ENCODE results near the gene MPRIP.
A peak's percentile ranks its signal among the peaks of the same experiment; 100 is the strongest.

The MPRIP gene

GRCh38 chr17:17029938-17030337 lies 12.3 kb upstream of the MPRIP start:
- no peak for DNase-seq

DNA sequence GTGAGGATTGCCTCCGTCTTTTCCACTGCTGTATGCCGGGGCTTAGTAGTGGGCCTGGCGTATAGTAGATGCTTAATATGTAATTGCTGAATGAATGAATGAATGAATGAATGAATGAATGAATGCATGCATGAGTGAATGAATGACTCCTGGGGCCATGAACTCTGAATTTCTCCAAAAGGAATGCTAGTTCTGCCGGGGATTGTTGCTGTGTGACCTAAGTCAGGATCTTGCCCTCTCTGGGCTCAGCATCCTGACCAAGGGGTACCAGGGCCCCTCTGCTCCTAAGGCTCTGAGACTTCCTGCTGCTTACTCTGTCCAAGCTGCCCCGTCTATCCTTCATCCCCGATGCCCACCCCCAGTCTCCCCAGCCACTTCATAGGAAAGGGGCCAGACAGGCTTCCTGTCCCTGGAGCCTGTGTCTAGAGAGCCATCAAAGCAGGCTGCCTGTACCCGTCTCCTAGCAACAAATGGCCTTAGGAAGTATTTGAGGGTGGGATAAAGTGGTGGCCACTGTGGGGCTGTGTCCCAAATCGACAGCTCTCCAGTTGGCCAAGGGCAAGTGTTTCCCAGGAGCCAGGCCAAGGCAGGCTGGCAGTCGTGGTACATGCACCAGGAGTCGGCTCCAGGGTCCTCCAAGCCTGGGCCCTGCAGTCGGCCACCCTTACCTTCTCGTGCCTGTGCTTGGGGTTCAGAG lies 11.6 kb upstream of the MPRIP start:
- no peak for DNase-seq

DNA sequence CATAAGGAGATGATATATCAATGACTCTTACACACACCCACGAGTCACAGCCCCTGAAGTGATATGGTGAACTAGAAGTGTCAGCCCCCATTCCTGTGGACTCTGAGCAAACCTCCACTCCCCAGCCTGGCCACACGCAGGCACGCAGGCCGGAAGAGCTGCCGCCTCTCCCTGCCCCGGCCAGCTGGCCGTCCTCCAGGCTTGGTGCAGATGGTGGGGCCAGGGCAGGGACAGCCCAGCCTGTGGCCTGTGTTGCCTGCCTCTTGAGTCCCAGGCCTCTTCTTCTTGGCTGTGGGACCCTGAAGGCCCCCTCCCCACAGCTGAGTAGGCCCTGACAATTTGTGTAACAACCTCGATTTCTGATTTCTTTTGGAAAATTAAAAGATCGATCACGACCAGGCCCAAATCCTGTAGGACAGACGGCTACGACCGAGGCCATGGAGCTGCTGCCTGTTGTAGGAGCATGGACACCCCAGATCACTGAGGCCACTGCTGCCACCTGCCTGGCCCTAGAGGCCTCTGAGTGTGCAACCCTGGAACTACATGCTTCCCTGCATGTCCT lies 10.0 kb upstream of the MPRIP start:
- no peak for DNase-seq

DNA sequence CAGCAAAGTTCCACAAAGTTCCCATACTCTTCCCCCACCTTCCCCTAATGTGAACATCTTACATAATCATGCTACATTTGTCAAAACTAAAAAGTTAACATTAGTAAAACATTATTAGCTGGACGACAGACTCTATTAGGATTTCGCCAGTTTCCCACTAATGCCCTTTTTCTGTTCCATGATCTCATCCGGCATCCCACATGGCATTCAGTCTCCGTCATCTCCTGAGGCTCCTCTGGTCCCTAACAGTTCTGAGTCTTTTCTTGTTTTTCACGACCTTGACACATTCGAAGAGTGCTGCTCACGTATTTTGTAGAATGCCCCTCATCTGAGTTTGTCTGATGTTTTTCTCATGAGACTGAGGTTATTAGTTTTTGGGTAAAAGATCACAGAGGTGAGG lies 8.8 kb upstream of the MPRIP start:
- no peak for DNase-seq

DNA sequence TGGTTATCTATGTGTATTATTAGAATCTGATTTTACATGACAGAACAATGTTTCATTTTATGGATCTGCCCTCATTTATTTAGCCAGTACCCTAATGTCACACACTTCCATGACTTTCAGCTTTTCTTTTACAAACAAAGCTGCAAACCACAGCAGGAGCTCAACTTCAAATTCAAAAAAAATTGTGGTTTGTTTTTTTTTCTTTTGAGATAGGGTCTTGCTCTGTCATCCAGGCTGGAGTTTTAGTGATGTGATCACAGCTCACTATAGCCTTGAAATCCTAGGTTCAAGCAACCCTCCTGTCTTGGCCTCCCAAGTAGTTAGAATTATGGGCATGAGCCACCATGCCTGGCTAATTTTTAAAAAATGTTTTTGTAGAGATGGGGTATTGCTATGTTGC lies 8.2 kb upstream of the MPRIP start:
- no peak for DNase-seq

DNA sequence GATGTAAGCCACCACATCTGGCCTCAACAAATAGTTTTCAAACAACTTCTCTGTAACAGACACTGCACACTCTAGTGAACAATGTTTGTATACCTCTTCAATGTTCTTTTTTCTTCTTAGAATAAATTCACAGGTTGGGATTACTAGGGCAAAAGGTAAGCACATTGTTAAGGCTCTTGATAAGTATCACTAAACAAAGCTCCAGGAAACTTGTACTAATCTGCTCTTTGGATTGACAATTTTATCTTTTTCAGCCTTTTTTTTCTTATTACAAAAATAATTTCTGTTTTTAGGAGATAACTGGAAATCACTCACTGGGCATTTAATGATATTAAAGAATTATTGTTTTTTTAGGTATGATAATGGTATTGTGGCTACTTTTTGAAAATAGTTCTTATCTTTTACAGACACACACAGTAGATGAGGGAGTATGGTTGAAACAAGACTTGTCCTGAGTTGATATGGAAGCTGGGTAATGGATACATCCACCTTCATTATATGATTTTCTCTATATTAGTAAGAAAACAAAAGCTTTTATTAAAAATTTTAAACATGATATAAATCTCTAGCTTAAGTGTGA lies 7.7 kb upstream of the MPRIP start:
- DNase-seq, result no peak

DNA sequence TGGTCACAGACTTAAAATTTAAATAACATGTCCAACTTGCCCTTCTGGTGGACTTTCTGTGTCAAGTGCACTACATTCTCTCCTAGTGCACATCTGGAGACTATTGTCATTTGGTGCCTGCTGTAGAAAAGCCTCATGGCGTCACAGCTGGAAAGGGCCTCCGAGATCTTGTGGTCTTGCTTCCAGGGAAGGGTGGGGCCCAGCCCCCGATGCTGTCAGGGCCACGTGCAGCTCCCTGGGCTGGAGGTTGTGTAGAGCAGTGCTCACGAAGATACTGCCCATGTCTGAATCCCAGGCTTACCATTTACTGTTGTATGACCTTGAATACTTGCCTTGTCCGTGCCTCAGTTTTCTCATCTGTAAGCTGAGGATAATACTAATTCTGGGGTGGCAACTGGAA lies 6.8 kb upstream of the MPRIP start:
- DNase-seq, result no peak

- peak; percentile 54 for DNase-seq
These were observed 6.2 kb upstream of the MPRIP start for GRCh38 chr17:17035920-17036523.

- no peak for DNase-seq
These were observed 5.7 kb upstream of the MPRIP start for GRCh38 chr17:17036524-17036998.

DNA sequence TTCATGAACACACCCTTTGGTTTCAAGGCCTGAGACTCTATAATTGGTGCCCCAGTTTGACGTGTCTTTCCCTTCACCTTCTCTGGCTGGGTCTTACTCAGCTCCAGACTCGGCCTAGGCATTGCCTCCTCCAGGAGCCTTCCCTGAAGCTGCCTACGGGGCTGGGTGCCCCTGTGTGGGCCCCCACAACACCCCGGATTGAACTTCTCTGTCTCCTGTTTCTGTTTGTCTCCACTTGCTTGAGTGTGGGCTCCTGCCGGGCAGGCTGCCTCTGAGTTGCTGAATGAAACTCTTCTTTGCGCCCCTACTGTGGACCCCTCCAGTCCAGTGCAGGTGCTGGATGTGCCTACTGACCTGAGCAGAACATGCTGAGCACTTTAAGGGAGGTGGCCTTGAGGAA lies 2.3 kb upstream of the MPRIP start:
- DNase-seq, result no peak

DNA sequence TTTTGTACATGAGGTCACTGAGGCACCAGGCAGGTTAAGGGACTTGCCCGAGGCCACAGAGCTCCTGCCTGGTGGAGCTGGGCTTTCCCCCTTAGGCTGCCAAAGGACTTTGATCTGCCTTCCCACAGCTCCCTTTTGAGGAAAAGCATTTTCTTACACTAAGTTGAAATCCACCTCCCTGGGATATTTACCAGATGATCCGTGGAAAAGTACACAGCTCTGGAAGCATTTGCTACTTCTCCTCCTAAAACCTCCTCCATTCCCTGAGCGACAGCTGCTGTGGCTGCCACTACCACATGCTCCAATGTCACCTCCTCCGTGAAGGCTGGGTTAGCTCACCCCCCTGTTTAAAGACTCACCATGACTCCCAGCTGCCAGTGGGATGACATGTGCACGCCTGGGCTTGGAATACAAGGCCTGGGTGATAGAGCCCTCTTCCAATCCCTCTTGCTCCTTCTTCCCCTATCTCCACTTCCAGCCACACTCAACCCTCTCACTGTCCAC lies 1.2 kb upstream of the MPRIP start:
- DNase-seq, result peak; percentile 96

- DNase-seq, result peak; percentile 97
These were observed 480 bp upstream of the MPRIP start for GRCh38 chr17:17041571-17042383.

- no peak for DNase-seq
These were observed 699 bp downstream of the MPRIP start for GRCh38 chr17:17042851-17043460.

DNA sequence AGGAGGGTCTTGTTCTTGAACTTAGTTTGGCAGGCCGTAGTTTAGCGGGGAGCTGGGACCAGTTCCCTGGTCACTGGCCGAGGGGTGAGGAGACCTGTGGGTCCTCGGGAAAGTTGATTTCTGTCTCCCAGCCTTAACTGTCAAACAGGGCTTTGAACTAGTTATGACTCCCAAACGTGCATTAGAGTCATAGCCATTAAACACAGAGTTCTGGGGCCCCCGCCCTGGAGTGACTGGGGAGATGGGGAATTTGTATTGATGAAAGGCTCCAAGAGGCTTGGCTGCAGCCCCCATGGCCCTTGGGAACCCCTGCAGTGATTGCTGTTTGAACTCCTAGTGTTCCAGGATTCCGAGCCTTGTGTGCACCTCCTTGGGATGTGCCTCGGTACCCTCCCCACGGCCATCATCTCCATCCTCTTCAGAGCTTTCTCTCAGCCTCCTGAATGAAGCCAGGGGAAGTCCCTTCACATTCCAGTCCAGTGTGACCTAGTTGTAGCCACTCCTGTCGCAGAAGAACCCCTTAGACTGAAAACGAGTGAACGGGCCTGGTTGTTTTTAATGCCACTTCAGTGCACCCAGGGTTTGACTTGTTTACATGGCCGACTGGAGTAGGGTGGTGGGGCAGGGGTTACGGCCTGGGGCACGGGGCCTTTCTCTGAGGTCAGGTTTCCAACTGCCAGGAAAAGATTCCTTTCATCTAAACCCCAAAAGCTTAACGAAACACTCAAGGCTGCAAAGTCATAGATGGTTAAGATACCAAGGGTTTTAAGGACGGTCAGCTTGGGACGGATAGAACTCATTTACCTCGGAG lies 1.4 kb downstream of the MPRIP start:
- DNase-seq, result no peak

DNA sequence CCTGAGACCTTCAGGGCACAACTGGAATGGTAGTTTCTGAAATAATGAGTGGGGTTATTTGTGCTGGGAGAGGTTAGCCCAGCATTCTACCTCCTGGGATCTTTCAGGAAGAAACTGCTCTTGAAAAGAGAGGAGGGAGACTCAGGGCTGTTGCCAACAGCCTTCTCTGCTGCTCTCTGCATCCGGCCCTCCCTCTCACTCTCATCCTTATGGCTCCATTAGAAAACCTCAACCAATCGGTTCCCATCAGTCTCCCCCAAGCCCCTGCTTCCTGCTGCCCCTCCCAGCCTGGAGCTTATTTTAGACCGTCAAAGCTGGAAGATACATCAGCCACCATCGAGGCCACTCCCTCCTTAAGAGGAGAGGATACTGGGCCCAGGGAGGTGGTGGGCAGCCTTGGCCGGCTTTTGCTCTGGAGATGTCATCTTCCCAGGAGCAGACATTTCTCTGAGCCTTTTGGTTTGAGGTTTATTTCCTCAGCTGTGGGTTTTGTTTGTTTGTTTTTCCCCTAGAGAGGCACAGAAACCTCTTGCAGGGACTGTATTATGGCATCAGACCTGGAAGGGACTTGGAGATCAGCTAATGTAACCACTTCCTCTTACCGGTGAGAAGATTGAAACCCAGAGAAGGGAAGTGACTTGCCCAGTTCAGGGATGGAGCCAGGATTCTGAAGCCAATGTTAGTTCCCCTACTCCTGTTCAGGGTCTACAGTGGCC lies 2.7 kb downstream of the MPRIP start:
- DNase-seq, result no peak

GRCh38 chr17:17048106-17048505 lies 5.8 kb downstream of the MPRIP start:
- DNase-seq, result no peak

DNA sequence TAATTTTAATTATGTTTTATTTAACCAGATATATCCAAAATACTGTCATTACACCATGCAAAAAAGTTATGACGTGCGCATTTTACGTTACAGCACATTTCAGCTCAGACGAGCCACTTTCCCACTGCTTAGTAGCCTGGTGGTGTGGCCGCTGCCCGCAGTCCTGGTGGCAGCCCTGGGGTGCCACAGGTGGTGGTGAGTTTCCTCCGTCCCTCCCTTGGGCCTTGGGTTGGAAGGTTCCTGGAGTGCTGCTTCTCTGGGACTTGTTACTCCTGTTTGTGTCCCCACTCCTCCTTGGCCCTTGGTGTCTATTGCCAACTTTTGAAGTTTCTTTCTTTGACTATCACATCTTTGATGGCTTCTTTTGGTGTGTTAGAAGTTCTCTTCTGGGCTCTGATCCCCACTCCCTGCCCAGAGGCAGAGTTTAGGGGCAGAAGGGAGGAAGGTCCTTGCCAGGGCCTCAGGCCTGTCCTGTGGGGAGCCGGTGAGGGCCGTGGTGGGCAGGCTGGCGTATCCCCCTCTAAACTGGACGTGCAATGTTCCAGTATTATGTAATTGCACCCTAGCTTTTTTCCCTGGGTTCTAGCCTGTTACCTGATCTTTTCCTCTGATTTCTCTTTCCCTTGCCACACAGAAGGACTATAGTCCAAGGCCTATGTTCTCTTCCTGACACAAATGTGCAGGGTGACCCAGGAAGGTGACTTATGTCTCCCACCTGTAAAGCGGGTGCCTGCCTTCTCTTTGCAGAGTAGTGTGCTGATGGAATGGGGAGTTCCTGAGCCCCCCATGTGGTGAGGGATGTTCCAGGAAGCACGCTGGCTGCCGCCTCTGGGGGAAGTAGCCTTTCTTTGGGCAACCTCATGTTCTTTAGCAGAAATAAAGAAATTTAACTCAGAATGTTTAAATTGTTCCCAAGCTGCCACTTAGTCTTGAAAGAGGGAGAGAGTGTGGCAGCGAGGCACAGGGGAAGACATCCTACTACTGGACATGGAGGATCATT lies 8.4 kb downstream of the MPRIP start:
- no peak for DNase-seq

- no peak for DNase-seq
These were observed 9.1 kb downstream of the MPRIP start for GRCh38 chr17:17051380-17051779.

- DNase-seq, result no peak
These were observed 9.7 kb downstream of the MPRIP start for GRCh38 chr17:17051791-17052461.

All from NCI-H1694 (cell line).